ENCODE data around the gene PDE2A.

Gene PDE2A

DNA sequence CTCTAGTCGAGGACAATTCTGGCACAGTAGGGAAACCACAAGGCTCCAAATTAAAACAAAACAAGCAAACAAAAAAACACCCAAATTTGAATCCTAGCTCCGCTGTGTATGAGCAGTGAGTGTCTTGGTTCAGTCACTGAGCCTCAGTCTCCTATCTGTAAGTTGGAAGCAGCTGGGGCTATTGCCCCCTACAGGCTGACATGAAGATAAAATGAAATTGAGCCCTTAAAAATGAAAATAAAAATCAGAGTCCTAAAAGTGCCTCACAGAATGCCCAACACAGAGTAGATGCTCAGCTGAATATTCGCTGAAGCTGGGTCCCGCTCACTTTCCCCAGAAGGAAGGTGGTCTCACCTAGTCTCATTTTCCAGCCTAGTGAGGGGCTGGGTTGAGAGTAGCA is 65.2 kb downstream of the PDE2A start:
- no peak for DNase-seq

DNA sequence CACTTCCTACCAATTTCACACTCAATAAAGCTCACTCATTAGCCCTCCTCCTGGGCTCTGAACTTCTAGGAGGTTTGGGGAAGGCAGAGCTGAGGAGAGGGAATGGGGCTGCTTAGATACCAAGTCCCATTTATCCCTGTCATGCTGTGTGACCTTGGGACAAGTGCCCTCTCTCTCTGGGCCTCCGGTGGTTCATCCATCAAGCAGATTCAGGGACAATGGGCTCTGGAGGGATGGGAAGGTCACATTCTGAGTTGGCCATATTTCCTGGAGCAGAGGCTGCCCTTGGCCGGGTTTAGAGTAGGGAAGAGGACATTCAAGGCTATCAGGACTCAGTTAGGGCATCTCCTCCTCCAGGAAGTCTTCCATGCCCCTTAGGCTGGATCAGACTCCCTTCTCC is 66.7 kb downstream of the PDE2A start:
- no peak for DNase-seq

GRCh38 chr11:72606748-72607468 is 67.3 kb downstream of the PDE2A start:
- no peak for DNase-seq

DNA sequence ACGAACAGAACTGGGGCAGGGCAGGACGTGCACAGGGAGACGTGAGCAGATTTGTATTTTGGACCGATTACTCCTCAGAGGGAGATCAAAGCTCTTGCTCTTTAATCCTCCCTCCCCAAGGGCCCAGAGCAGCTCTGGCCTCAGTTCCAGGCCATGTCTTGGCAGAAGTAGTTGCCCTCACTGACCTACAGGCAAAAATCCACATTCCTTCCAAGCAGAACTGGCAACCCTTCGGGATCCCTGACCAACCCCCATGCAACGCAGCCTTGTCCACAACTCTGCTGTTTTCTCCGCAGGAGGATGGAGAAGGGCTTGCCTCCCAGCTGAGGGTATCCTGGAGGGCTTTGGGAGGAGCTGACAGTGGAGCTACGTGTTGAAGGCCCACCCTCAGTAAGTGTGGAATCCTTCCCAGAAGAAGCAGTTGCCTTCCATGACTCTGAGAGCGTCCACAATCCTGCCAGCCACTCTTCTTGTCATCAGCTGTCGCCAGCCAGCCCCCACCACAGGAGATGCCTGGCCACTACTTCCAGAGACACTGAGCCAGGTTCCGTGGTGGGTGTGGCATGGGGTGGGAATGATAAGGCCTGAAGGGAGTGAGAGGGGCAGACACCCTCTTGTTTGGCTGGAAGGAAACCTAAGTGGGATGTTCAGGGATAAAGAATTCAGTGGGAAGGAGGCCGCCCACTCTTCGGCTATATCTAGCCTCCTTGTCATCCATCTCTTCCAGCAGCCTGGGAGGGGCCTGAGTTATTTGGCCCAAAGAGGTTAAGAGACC is 68.1 kb downstream of the PDE2A start:
- no peak for DNase-seq

- DNase-seq: no peak
Measured at GRCh38 chr11:72604256-72604655, 70.0 kb downstream of the PDE2A start.

DNA sequence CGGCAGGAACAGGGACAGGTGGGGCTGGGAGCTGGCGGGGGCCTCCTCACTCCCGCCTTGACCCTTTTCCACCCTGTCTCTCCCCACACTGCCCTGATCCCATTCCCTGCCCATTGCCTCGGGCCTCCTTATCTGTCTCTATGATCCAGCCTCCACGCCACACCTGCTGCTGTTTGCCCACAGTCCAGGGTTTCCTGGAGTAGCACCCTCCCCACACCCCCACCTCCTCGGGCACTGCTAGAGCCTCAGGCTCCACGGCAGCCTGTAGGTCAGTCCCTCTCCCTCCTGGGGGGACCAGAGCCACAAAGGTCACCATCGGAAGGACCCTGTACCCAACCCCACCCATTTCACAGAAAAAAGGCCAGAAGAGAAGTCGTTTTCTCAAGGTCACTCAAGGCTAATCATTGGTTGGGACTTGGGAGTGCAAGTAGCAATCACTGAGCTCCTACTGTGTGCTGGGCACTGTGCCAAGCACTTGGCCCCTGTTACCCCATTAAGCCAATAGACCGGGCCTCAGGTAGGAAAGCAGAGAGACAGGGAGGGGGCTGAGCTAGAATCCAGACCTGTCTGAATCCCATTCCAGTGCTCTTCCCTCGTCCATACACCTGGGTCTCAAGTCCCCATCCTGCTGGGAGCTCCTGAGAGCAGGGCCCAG is 71.8 kb downstream of the PDE2A start:
- no peak for DNase-seq

DNA sequence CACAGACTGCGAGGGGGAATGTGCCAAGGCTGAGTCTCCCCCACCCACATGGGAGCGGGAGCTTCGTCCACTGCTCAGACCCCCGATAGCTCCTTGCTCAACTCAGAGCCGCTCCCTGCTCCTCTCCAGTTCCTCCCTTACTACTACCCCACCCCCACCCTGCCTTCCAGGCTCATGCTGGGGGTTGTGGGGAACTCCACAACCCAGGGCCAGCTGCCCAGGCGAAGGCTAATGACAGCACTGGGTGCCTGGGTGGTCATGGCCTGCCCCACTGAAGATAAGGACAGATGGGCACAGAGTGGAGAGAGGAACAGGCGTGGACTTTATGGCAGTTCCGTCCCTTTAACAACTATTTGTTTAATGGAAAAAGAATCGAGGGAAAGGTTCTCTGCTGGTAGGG is 73.7 kb downstream of the PDE2A start:
- no peak for DNase-seq

DNA sequence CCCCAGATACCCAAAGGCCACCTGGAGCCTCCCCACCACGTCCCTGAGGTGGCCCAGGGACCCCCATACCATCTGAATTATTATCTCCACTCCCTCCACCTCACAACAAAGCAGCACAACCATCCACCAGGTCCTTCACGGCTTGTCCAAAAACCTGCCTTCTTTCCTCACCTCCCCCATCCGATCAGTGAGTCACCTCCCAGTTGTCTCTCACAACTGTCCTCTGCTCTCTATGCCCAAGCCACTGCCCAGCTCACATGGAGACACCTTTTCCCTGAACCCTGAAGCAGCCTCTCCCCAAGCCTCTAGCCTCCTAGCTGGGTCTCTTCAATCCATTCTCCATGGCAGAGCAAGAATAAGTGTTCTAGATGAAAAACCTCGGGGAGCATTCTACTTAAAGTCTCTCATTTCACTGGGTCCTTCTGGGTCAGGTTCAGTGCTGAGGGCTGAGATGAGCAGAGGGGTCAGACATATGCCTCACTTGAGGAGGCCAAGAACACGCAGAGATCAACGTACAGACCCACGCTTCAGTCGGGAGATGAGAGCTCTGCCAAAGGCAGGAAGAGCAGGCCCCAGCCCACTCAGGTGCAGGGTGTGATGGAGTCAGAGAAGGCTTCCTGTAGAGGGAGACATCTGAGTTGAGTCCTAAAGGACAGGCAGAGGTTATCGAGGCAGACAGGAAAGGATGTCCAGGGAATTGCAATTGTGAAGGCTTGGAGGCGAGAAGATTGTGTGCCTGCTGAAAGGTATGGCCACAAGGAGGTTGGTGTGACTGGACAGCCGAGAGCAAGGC is 74.7 kb downstream of the PDE2A start:
- DNase-seq: no peak

- no peak for DNase-seq
Measured at GRCh38 chr11:72598906-72599305, 75.3 kb downstream of the PDE2A start.

DNA sequence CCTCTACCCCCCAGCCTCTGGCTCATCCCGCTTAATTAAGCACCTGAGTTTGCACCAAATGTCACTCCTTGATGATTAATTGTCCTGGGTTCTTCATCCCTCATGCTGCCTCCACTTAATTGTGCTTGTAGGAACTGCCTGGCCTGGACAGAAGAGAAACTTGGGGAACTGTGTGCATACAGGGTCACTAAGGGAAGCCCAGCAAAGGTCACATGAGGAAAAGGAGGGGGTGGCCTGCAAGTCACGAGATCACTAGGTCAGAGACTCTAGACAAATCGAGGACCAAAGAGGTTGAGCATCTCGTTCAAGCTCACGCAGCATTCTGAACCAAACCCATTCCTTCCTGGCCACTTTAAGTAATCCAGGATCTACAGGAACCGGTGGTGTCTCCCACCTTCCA is 75.8 kb downstream of the PDE2A start:
- DNase-seq: no peak

DNA sequence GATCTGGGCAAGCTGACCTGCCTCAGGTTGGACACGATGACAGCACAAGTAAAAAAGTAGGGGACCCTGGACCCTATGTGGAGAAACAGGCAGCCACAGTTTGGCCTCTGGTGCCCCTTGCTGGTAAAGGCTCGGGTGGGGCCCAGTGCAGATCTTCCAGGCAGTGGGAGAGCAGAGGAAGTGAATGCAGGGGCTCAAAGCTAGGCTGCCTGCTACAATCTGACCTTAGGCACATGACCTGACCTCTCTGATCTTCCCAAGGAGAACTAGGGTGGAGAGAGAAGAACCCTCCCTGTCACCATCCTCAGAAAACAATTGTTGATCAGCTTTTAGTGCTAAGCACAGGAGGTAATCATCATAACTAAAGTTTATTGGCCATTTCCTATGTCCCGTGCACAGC is 76.5 kb downstream of the PDE2A start:
- no peak for DNase-seq

DNA sequence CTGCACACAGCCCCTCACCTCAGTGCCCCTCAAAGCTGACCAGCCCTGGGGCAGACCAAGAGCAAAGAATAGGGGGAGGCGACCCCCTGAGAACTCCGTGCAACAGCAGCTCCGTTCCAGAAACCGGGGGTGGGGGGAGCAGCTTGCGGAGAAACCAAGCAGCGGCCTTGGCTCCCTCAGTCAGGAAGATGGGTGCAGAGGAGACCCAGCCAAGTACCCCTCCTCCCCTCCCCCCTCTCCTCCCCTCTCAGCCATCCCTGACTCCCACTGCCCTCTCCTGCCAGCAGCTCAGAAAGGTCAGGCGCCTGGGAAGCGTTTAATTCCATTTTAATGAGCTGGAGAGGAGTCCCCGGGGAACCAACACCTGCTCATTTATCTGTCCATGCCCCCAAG is 78.9 kb downstream of the PDE2A start:
- no peak for DNase-seq

DNA sequence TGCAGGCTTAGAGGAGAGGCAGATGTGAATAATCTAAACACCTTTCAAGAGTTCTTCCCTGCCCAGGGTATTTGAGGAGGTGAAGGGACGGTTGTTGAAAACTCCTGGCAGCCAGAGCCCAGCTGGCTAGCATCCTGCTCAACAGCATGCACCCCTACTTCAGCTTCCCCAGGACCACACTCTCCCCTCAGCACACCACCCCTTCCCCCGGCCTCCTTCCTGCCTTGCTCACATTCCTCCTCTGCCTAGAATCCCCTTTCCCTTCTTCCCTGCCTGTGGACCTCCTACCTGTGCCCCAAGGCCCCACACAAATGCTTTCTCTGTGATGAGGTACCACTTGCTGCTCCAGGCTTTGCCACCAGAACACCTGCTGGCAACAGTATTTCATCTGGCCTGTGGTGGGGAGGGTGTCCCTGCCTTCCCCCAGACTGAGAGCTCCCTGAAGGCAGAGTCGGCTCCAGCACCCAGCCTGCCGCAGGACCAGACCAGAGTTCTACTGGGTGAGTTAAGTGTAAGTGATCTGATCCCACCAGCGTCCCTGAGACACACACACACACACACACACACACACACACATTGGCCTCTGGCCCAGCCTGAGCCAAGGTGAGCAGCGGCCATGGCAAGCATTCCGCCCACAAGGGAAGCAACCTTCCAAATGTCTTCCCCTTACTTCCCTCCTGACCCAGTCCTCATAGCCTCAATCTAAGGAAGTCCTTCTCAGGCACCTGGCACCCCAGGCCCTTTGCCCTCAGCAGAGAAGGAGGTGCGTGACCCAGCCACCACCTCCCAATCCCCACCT is 79.5 kb downstream of the PDE2A start:
- DNase-seq: no peak

- no peak for DNase-seq
Measured at GRCh38 chr11:72592698-72593495, 81.3 kb downstream of the PDE2A start.

DNA sequence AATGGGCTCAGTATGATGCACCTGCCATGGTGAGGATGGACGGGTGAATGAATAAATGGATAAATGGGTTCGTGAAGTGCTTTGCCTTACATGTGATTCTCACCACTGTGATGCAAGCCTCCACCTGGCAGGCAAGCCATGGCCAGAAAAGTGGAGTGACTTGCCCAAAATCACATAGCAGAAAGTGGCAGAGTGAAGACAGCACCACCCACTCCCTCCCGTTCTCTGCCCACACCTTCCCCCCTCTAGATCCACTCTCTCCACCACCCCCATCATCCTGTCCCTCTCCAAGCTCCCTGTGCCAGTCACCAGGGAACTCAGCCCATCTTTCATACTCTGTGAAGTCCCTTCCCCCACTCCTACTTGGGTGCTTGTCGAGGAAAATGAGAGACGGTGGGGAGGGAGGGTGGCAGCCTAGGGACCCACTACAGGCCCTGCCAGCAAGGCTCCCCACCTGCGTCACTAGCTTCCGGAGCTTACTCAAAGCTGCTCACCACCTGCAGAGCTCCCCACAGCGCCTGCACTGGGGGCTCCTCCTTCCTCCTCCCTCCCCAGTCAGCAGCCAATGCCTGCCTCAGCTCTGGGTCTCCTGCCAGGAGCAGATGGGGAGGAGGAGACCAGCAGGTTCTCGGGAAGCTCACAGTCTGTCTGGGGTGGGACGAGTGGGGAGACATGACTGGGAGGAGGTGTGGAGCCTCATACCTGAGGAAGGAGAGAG is 82.3 kb downstream of the PDE2A start:
- DNase-seq: no peak

DNA sequence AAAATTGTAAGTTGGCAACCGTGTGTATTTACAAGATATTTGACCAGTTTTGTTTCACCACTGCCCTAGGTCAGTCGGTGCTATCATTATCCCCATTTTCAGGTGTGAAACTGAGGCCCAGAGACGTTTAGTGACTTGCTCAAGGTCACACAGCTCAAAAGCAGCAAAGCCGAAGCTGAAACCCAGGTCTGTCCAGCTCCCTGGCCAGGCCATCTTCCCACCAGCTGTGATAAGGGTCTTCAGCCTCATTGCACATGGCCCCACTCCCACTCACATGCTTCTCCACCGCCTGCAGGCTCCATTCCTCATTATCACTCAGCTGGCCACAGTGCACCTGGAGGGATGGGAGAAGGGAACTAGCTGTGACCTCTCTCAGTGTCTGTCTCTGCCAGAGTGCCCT is 83.2 kb downstream of the PDE2A start:
- no peak for DNase-seq

- no peak for DNase-seq
Measured at GRCh38 chr11:72589802-72590761, 84.1 kb downstream of the PDE2A start.

- DNase-seq: no peak
Measured at GRCh38 chr11:72588421-72589410, 85.5 kb downstream of the PDE2A start.
